ENCODE measurements around the gene RUVBL1. TPM values are rescaled to one million over a fixed set of nuclear protein-coding genes. Genes with fewer than 3 reads are reported as not detected.

Gene RUVBL1
- 22.4 TPM for polyA plus RNA-seq (2013, experiment 1 of 2)
- polyA plus RNA-seq (2013, experiment 2 of 2) = 22.3 TPM

GRCh38 chr3:128123538-128124368 lies at the start of gene RUVBL1:
RUVBL1 (minus strand) TSS chr3:128123812; CDS start chr3:128123724, 88 bp downstream.
- H2BK12ac ChIP-seq (ENCODE audit: low read length in 2 of 2) = peak within 1 kb of the TSS in 1 of 2 experiments; percentile 3
- H4K91ac ChIP-seq (ENCODE audit: low read length) = peak within 1 kb of the TSS; percentile 71
- H3K4me1 ChIP-seq (ENCODE audit: control insufficient read depth, insufficient read depth, low read depth, low read length) = peaks cover 2% of the 10 kb centered on the region
- H2AFZ ChIP-seq (ENCODE audit: low read depth, low read length) = peak within 1 kb of the TSS; percentile 79
- peak within 1 kb of the TSS; percentile 77 for H3K27ac ChIP-seq (ENCODE audit: low read length, poor library complexity, severe bottlenecking)
- H3K14ac ChIP-seq (ENCODE audit: low read length in 2 of 2) = peak within 1 kb of the TSS in 1 of 2 experiments; percentile 95
- H3K4me3 ChIP-seq (ENCODE audit: insufficient read depth in 1 of 2, low read depth in 1 of 2, low read length in 2 of 2) = peak within 1 kb of the TSS; percentile 97 to 99
- peak; percentile 97 for DNase-seq
- H3K9me3 ChIP-seq (ENCODE audit: control insufficient read depth, low read length) = no peaks in the 10 kb centered on the region
- H3K79me1 ChIP-seq (replicated peaks; ENCODE audit: low read length, poor library complexity, severe bottlenecking) = peaks cover 16% of the 10 kb centered on the region
- WGBS = 6% methylated on average over 47 of the region's 47 CpGs
- H3K27me3 ChIP-seq (ENCODE audit: control insufficient read depth in 1 of 2, insufficient read depth in 1 of 2, low read length in 2 of 2) = no peaks in the 10 kb centered on the region
- peak within 1 kb of the TSS in 1 of 2 experiments; percentile 89 for H3K23ac ChIP-seq (ENCODE audit: low read length in 2 of 2)
- H3K36me3 ChIP-seq (ENCODE audit: control insufficient read depth in 1 of 2, insufficient read depth in 2 of 2, low read depth in 1 of 2, low read length in 2 of 2) = peaks cover 0 to 2% of the 10 kb centered on the region in 2 experiments
- H2BK15ac ChIP-seq (ENCODE audit: low read depth, poor library complexity, severe bottlenecking) = no peak within 1 kb of the TSS
- H3K4ac ChIP-seq (ENCODE audit: low read depth in 1 of 2, low read length in 2 of 2) = peak within 1 kb of the TSS; percentile 37 to 70
- H2AK5ac ChIP-seq (ENCODE audit: low read length, severe bottlenecking) = peak within 1 kb of the TSS; percentile 15
- H3K9ac ChIP-seq (ENCODE audit: low read length) = peak within 1 kb of the TSS; percentile 97
- no peak within 1 kb of the TSS for H2BK120ac ChIP-seq (ENCODE audit: low read depth, low read length)
- H3K4me2 ChIP-seq (ENCODE audit: low read length, poor library complexity, severe bottlenecking) = peak within 1 kb of the TSS; percentile 87
- H4K8ac ChIP-seq (ENCODE audit: low read length) = peak within 1 kb of the TSS; percentile 86
- H2BK5ac ChIP-seq (ENCODE audit: low read depth, low read length, poor library complexity, severe bottlenecking) = no peak within 1 kb of the TSS
- peak within 1 kb of the TSS; percentile 49 to 61 for H3K18ac ChIP-seq (ENCODE audit: low read depth in 1 of 2, low read length in 2 of 2)

- no peak for DNase-seq
- H3K27ac ChIP-seq (ENCODE audit: low read length, poor library complexity, severe bottlenecking) = no peak overlapping the region
- peaks cover 16% of the 10 kb centered on the region for H3K79me1 ChIP-seq (replicated peaks; ENCODE audit: low read length, poor library complexity, severe bottlenecking)
- no peak overlapping the region for H2BK120ac ChIP-seq (ENCODE audit: low read depth, low read length)
- no peak overlapping the region for H2BK15ac ChIP-seq (ENCODE audit: low read depth, poor library complexity, severe bottlenecking)
- no peak overlapping the region for H2BK12ac ChIP-seq (ENCODE audit: low read length in 2 of 2)
- H3K18ac ChIP-seq (ENCODE audit: low read depth in 1 of 2, low read length in 2 of 2) = no peak overlapping the region
- no peak overlapping the region for H3K9ac ChIP-seq (ENCODE audit: low read length)
- H3K4ac ChIP-seq (ENCODE audit: low read depth in 1 of 2, low read length in 2 of 2) = no peak overlapping the region
- H3K23ac ChIP-seq (ENCODE audit: low read length in 2 of 2) = no peak overlapping the region
- H4K8ac ChIP-seq (ENCODE audit: low read length) = no peak overlapping the region
- no peak overlapping the region for H2AFZ ChIP-seq (ENCODE audit: low read depth, low read length)
- no peak overlapping the region for H4K91ac ChIP-seq (ENCODE audit: low read length)
- no peaks in the 10 kb centered on the region for H3K27me3 ChIP-seq (ENCODE audit: control insufficient read depth in 1 of 2, insufficient read depth in 1 of 2, low read length in 2 of 2)
- no peak overlapping the region for H2BK5ac ChIP-seq (ENCODE audit: low read depth, low read length, poor library complexity, severe bottlenecking)
- no peak overlapping the region for H3K4me3 ChIP-seq (ENCODE audit: insufficient read depth in 1 of 2, low read depth in 1 of 2, low read length in 2 of 2)
- 94% methylated on average over 8 of the region's 8 CpGs for WGBS
- H3K9me3 ChIP-seq (ENCODE audit: control insufficient read depth, low read length) = no peaks in the 10 kb centered on the region
- no peak overlapping the region for H3K4me2 ChIP-seq (ENCODE audit: low read length, poor library complexity, severe bottlenecking)
- peaks cover 2% of the 10 kb centered on the region for H3K4me1 ChIP-seq (ENCODE audit: control insufficient read depth, insufficient read depth, low read depth, low read length)
- no peak overlapping the region for H2AK5ac ChIP-seq (ENCODE audit: low read length, severe bottlenecking)
- no peak overlapping the region for H3K14ac ChIP-seq (ENCODE audit: low read length in 2 of 2)
- H3K36me3 ChIP-seq (ENCODE audit: control insufficient read depth in 1 of 2, insufficient read depth in 2 of 2, low read depth in 1 of 2, low read length in 2 of 2) = peaks cover 0 to 3% of the 10 kb centered on the region in 2 experiments
These were observed 49.6 kb upstream of the RUVBL1 start for GRCh38 chr3:128173200-128173599.

- Histone ChIP-seq H3K9me3 (ENCODE audit: control insufficient read depth, low read length) (no peaks in the 10 kb centered on the region), H3K14ac (ENCODE audit: low read length in 2 of 2) (no peak overlapping the region), H3K27ac (ENCODE audit: low read length, poor library complexity, severe bottlenecking) (no peak overlapping the region), H2BK15ac (ENCODE audit: low read depth, poor library complexity, severe bottlenecking) (no peak overlapping the region), H3K4me1 (ENCODE audit: control insufficient read depth, insufficient read depth, low read depth, low read length) (peaks cover 2% of the 10 kb centered on the region), H2BK12ac (ENCODE audit: low read length in 2 of 2) (no peak overlapping the region), H3K4ac (ENCODE audit: low read depth in 1 of 2, low read length in 2 of 2) (no peak overlapping the region), H2AFZ (ENCODE audit: low read depth, low read length) (no peak overlapping the region), H3K4me3 (ENCODE audit: insufficient read depth in 1 of 2, low read depth in 1 of 2, low read length in 2 of 2) (no peak overlapping the region), H4K91ac (ENCODE audit: low read length) (no peak overlapping the region), H2BK120ac (ENCODE audit: low read depth, low read length) (no peak overlapping the region), H3K36me3 (ENCODE audit: control insufficient read depth in 1 of 2, insufficient read depth in 2 of 2, low read depth in 1 of 2, low read length in 2 of 2) (peaks cover 0 to 3% of the 10 kb centered on the region in 2 experiments), H3K9ac (ENCODE audit: low read length) (peak overlapping the region; percentile 32), H3K4me2 (ENCODE audit: low read length, poor library complexity, severe bottlenecking) (no peak overlapping the region), H3K27me3 (ENCODE audit: control insufficient read depth in 1 of 2, insufficient read depth in 1 of 2, low read length in 2 of 2) (no peaks in the 10 kb centered on the region), H2AK5ac (ENCODE audit: low read length, severe bottlenecking) (no peak overlapping the region), H3K23ac (ENCODE audit: low read length in 2 of 2) (no peak overlapping the region), H4K8ac (ENCODE audit: low read length) (no peak overlapping the region), H3K18ac (ENCODE audit: low read depth in 1 of 2, low read length in 2 of 2) (no peak overlapping the region), H2BK5ac (ENCODE audit: low read depth, low read length, poor library complexity, severe bottlenecking) (no peak overlapping the region), H3K79me1 (replicated peaks; ENCODE audit: low read length, poor library complexity, severe bottlenecking) (peaks cover 22% of the 10 kb centered on the region)
- DNase-seq = peak; percentile 89
- WGBS = 13% methylated on average over 5 of the region's 5 CpGs
These were observed 47.4 kb upstream of the RUVBL1 start for GRCh38 chr3:128170866-128171516.

GRCh38 chr3:128168836-128169235 lies 45.2 kb upstream of the RUVBL1 start:
- Histone ChIP-seq H3K79me1 (replicated peaks; ENCODE audit: low read length, poor library complexity, severe bottlenecking) (peaks cover 29% of the 10 kb centered on the region), H3K23ac (ENCODE audit: low read length in 2 of 2) (no peak overlapping the region), H2AFZ (ENCODE audit: low read depth, low read length) (no peak overlapping the region), H2BK120ac (ENCODE audit: low read depth, low read length) (no peak overlapping the region), H4K8ac (ENCODE audit: low read length) (no peak overlapping the region), H3K9ac (ENCODE audit: low read length) (no peak overlapping the region), H2BK15ac (ENCODE audit: low read depth, poor library complexity, severe bottlenecking) (no peak overlapping the region), H3K14ac (ENCODE audit: low read length in 2 of 2) (no peak overlapping the region), H2AK5ac (ENCODE audit: low read length, severe bottlenecking) (no peak overlapping the region), H3K18ac (ENCODE audit: low read depth in 1 of 2, low read length in 2 of 2) (no peak overlapping the region), H2BK5ac (ENCODE audit: low read depth, low read length, poor library complexity, severe bottlenecking) (no peak overlapping the region), H3K27ac (ENCODE audit: low read length, poor library complexity, severe bottlenecking) (no peak overlapping the region), H3K9me3 (ENCODE audit: control insufficient read depth, low read length) (no peaks in the 10 kb centered on the region), H3K4me2 (ENCODE audit: low read length, poor library complexity, severe bottlenecking) (no peak overlapping the region), H3K4ac (ENCODE audit: low read depth in 1 of 2, low read length in 2 of 2) (no peak overlapping the region), H2BK12ac (ENCODE audit: low read length in 2 of 2) (no peak overlapping the region), H3K27me3 (ENCODE audit: control insufficient read depth in 1 of 2, insufficient read depth in 1 of 2, low read length in 2 of 2) (no peaks in the 10 kb centered on the region), H3K4me3 (ENCODE audit: insufficient read depth in 1 of 2, low read depth in 1 of 2, low read length in 2 of 2) (no peak overlapping the region), H3K4me1 (ENCODE audit: control insufficient read depth, insufficient read depth, low read depth, low read length) (no peaks in the 10 kb centered on the region), H3K36me3 (ENCODE audit: control insufficient read depth in 1 of 2, insufficient read depth in 2 of 2, low read depth in 1 of 2, low read length in 2 of 2) (peaks cover under 1 to 3% of the 10 kb centered on the region in 2 experiments), H4K91ac (ENCODE audit: low read length) (no peak overlapping the region)
- no peak for DNase-seq
- WGBS = 94% methylated on average over 4 of the region's 4 CpGs

All from mesenchymal stem cell (in vitro differentiated cells and primary cell).